Measurements from ENCODE around the gene TMEM203.

TMEM203 gene

GRCh38 chr9:137237759-137238726, 32.6 kb upstream of the TMEM203 start:
- Histone ChIP-seq H3K27ac (no peak overlapping the region), H3K4me3 (no peak overlapping the region)
- TF ChIP-seq CTCF (IDR thresholded peaks at IDR 0.05): no peak
- no peak for DNase-seq (ENCODE audit: low spot score)

GRCh38 chr9:137236936-137237421, 31.5 kb upstream of the TMEM203 start:
- Histone ChIP-seq H3K27ac (no peak overlapping the region), H3K4me3 (peak overlapping the region; percentile 51)
- no peak for DNase-seq (ENCODE audit: low spot score)
- TF ChIP-seq CTCF (IDR thresholded peaks at IDR 0.05): no peak

GRCh38 chr9:137236238-137236935, 30.9 kb upstream of the TMEM203 start:
- DNase-seq (ENCODE audit: low spot score): peak; percentile 86
- peak; percentile 99 for TF ChIP-seq CTCF (IDR thresholded peaks at IDR 0.05)
- Histone ChIP-seq H3K4me3 (peak overlapping the region; percentile 51), H3K27ac (no peak overlapping the region)

- DNase-seq (ENCODE audit: low spot score): no peak
- peak overlapping the region; percentile 51 for H3K4me3 ChIP-seq
- no peak overlapping the region for H3K27ac ChIP-seq
- no peak for TF ChIP-seq CTCF (IDR thresholded peaks at IDR 0.05)
Measured at GRCh38 chr9:137235424-137236237, 30.2 kb upstream of the TMEM203 start.

- no peak for TF ChIP-seq CTCF (IDR thresholded peaks at IDR 0.05)
- DNase-seq (ENCODE audit: low spot score): no peak
- Histone ChIP-seq H3K27ac (no peak overlapping the region), H3K4me3 (no peak overlapping the region)
Measured at GRCh38 chr9:137234758-137235423, 29.4 kb upstream of the TMEM203 start.

- no peak overlapping the region for H3K4me3 ChIP-seq
- no peak for DNase-seq (ENCODE audit: low spot score)
- TF ChIP-seq CTCF (IDR thresholded peaks at IDR 0.05): no peak
- H3K27ac ChIP-seq: no peak overlapping the region
Measured at GRCh38 chr9:137234055-137234697, 28.7 kb upstream of the TMEM203 start.

Data from coronary artery (tissue), 2 donors.